Measurements from ENCODE around the gene FAM163A.

- TF ChIP-seq CTCF (IDR thresholded peaks at IDR 0.05; ENCODE audit: insufficient read depth, low read length) = no peak
- TF ChIP-seq POLR2AphosphoS5 (IDR thresholded peaks at IDR 0.05; ENCODE audit: low read depth) = no peak
- TF ChIP-seq REST (IDR thresholded peaks at IDR 0.05; ENCODE audit: insufficient replicate concordance, low read depth) = no peak
These were observed 14.8 kb upstream of the FAM163A start for GRCh38 chr1:179728271-179728670.
